Mesenchymal stem cell (in vitro differentiated cells and primary cell): ENCODE measurements around the gene BIN2.
"Not testable (repeated sequence)": the region's sequence is repeated elsewhere in the genome, so short reads cannot be mapped to it uniquely, and the experiment has no call there.

Experiments used
- DNase-seq: peaks from one replicate; pipeline ENCODE4 v3.0.0-alpha.2; 2013
- H2AFZ ChIP-seq: one replicate; pipeline ENCODE4 v1.6.1; 2013; ENCODE audit warnings: low read depth, mild to moderate bottlenecking, control low read depth, inconsistent platforms, low read length, moderate library complexity
- H2AK5ac ChIP-seq: 2 replicates; pipeline ENCODE4 v1.6.1; 2013; ENCODE audit warnings: low read length, moderate library complexity, mild to moderate bottlenecking, inconsistent platforms; ENCODE audit not compliant: severe bottlenecking
- H2BK120ac ChIP-seq: one replicate; pipeline ENCODE4 v1.6.1; 2013; ENCODE audit warnings: low read depth, mild to moderate bottlenecking, inconsistent platforms, low read length, moderate library complexity
- H2BK12ac ChIP-seq, 2 experiments: one replicate each; pipeline ENCODE4 v1.6.1; 2013; ENCODE audit warnings: inconsistent platforms in 2 of 2, low read length in 2 of 2, mild to moderate bottlenecking in 2 of 2, moderate library complexity in 2 of 2, control low read depth in 1 of 2
- H2BK15ac ChIP-seq: one replicate; pipeline ENCODE4 v1.6.1; 2013; ENCODE audit warnings: mild to moderate bottlenecking, low read depth, inconsistent platforms; ENCODE audit not compliant: poor library complexity, severe bottlenecking
- H2BK5ac ChIP-seq: 2 replicates; pipeline ENCODE4 v1.6.1; 2013; ENCODE audit warnings: low read depth, mild to moderate bottlenecking, low read length, control low read depth, inconsistent platforms; ENCODE audit not compliant: poor library complexity, severe bottlenecking
- H3K14ac ChIP-seq, 2 experiments: one replicate each; pipeline ENCODE4 v1.6.1; 2013; ENCODE audit warnings: inconsistent platforms in 2 of 2, low read length in 2 of 2, control low read depth in 1 of 2, mild to moderate bottlenecking in 1 of 2, moderate library complexity in 1 of 2
- H3K18ac ChIP-seq, 2 experiments: one replicate each; pipeline ENCODE4 v1.6.1; 2013; ENCODE audit warnings: inconsistent platforms in 2 of 2, low read length in 2 of 2, control low read depth in 1 of 2, low read depth in 1 of 2, mild to moderate bottlenecking in 1 of 2
- H3K23ac ChIP-seq, 2 experiments: one replicate each; pipeline ENCODE4 v1.6.1; 2013; ENCODE audit warnings: inconsistent platforms in 2 of 2, low read length in 2 of 2, mild to moderate bottlenecking in 2 of 2, moderate library complexity in 2 of 2, control low read depth in 1 of 2
- H3K27ac ChIP-seq: 2 replicates; pipeline ENCODE4 v1.5.1; 2013; ENCODE audit warnings: mild to moderate bottlenecking, moderate library complexity, low read length, control low read depth, inconsistent platforms; ENCODE audit not compliant: poor library complexity, severe bottlenecking
- H3K27me3 ChIP-seq, 2 experiments: 2 replicates each; pipeline versions ENCODE4 v1.6.1 to v1.7.0; 2013; ENCODE audit warnings: low read length in 2 of 2, mild to moderate bottlenecking in 2 of 2, moderate library complexity in 2 of 2, control low read depth in 1 of 2, inconsistent platforms in 1 of 2; ENCODE audit not compliant: control insufficient read depth in 1 of 2, insufficient read depth in 1 of 2
- H3K36me3 ChIP-seq, 2 experiments: 2 replicates each; pipeline versions ENCODE4 v1.6.1 to v1.7.0; 2013; ENCODE audit warnings: low read length in 2 of 2, control low read depth in 1 of 2, inconsistent platforms in 1 of 2, low read depth in 1 of 2, mild to moderate bottlenecking in 1 of 2; ENCODE audit not compliant: insufficient read depth in 2 of 2, control insufficient read depth in 1 of 2
- H3K4ac ChIP-seq, 2 experiments: one replicate each; pipeline ENCODE4 v1.6.1; 2013; ENCODE audit warnings: inconsistent platforms in 2 of 2, low read length in 2 of 2, mild to moderate bottlenecking in 2 of 2, moderate library complexity in 2 of 2, control low read depth in 1 of 2, low read depth in 1 of 2
- H3K4me1 ChIP-seq: 2 replicates; pipeline ENCODE4 v1.6.1; 2013; ENCODE audit warnings: low read depth, low read length, control low read depth; ENCODE audit not compliant: control insufficient read depth, insufficient read depth
- H3K4me2 ChIP-seq: 2 replicates; pipeline ENCODE4 v1.6.1; 2013; ENCODE audit warnings: low read length, mild to moderate bottlenecking, inconsistent platforms; ENCODE audit not compliant: poor library complexity, severe bottlenecking
- H3K4me3 ChIP-seq, 2 experiments: 2 replicates each; pipeline versions ENCODE4 v1.5.1 to v1.7.0; 2013; ENCODE audit warnings: low read length in 2 of 2, mild to moderate bottlenecking in 2 of 2, control low read depth in 1 of 2, low read depth in 1 of 2; ENCODE audit not compliant: insufficient read depth in 1 of 2
- H3K79me1 ChIP-seq: replicated peaks from 2 replicates; pipeline ENCODE4 v1.6.1; 2013; ENCODE audit warnings: mild to moderate bottlenecking, control low read depth, low read length, inconsistent platforms; ENCODE audit not compliant: poor library complexity, severe bottlenecking
- H3K9ac ChIP-seq: 2 replicates; pipeline ENCODE4 v1.7.0; 2013; ENCODE audit warnings: mild to moderate bottlenecking, low read length, moderate library complexity
- H3K9me3 ChIP-seq: 2 replicates; pipeline ENCODE4 v1.7.0; 2013; ENCODE audit warnings: mild to moderate bottlenecking, low read length; ENCODE audit not compliant: control insufficient read depth
- H4K8ac ChIP-seq: one replicate; pipeline ENCODE4 v1.6.1; 2013; ENCODE audit warnings: inconsistent platforms, mild to moderate bottlenecking, low read length, moderate library complexity
- H4K91ac ChIP-seq: one replicate; pipeline ENCODE4 v1.6.1; 2013; ENCODE audit warnings: mild to moderate bottlenecking, low read length, inconsistent platforms
- WGBS: methylation state at CpG from one replicate; pipeline ENCODE4 v1.1.7; 2013; ENCODE audit warnings: mixed read lengths; 5-methylcytosine and 5-hydroxymethylcytosine counted together

Gene BIN2

DNA sequence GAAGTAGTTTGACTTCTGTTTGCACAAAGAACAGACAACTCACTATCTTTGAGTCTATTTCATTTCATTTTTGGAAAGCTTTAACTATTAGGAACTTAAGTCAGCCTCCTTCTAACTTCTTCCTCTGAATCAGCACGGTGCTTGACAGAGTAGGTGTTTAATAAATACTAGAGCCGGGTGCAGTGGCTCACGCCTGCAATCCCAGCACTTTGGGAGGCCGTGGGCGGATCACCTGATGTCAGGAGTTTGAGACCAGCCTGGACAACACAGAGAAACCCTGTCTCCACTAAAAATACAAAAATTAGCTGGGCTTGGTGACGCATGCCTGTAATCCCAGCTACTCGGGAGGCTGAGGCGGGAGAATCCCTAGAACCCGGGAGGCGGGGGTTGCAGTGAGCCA, 23.2 kb downstream of the BIN2 start:
- not testable (repeated sequence) for H2BK120ac ChIP-seq, DNase-seq, H2AK5ac ChIP-seq, H3K4ac ChIP-seq, H3K4me3 ChIP-seq, H2BK12ac ChIP-seq, H4K8ac ChIP-seq, H3K18ac ChIP-seq, H3K14ac ChIP-seq, H3K9ac ChIP-seq, H3K4me1 ChIP-seq, H2BK15ac ChIP-seq, H3K4me2 ChIP-seq, H3K27ac ChIP-seq, H3K79me1 ChIP-seq, H3K27me3 ChIP-seq, H3K36me3 ChIP-seq, H2BK5ac ChIP-seq, H2AFZ ChIP-seq, H4K91ac ChIP-seq, H3K9me3 ChIP-seq, H3K23ac ChIP-seq
- 93% methylated on average over 9 of the region's 10 CpGs for WGBS

DNA sequence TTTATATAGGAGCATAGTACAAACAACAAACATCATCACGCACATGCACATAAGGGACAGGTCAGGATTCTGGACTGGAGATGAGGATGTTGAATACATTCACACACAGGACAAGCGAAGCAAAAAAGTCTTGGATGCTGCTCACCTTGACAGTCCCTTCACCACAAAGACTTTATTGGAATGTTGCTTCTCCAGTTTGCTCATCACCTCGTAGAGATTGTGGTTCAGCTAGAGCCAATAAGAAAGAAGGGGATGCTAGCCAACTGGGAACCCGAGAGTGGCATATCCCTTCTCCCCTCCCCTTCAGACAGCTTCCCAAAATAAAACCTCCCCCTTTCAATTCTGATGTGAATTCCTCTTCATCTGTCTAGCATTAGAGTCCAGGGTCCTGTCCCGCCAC, 28.3 kb downstream of the BIN2 start:
- Histone ChIP-seq H3K79me1 (no peaks in the 10 kb centered on the region), H2AK5ac (no peak overlapping the region), H4K8ac (no peak overlapping the region), H3K9ac (no peak overlapping the region), H2BK120ac (no peak overlapping the region), H3K36me3 (no peaks in the 10 kb centered on the region), H3K9me3 (no peaks in the 10 kb centered on the region), H3K14ac (no peak overlapping the region), H3K4me2 (no peak overlapping the region), H3K27ac (no peak overlapping the region), H3K4me1 (no peaks in the 10 kb centered on the region), H3K4ac (no peak overlapping the region), H4K91ac (no peak overlapping the region), H3K27me3 (no peaks in the 10 kb centered on the region), H2BK15ac (no peak overlapping the region), H2BK12ac (no peak overlapping the region), H3K18ac (no peak overlapping the region), H2BK5ac (no peak overlapping the region), H2AFZ (no peak overlapping the region), H3K23ac (no peak overlapping the region), H3K4me3 (no peak overlapping the region)
- DNase-seq: no peak
- WGBS: 87% methylated on average over 5 of the region's 5 CpGs

- H3K23ac ChIP-seq, DNase-seq, H3K18ac ChIP-seq, H2BK15ac ChIP-seq, H2AK5ac ChIP-seq, H3K4me2 ChIP-seq, H2BK12ac ChIP-seq, H3K4me3 ChIP-seq, H2BK5ac ChIP-seq, H3K4me1 ChIP-seq, H4K91ac ChIP-seq, H3K14ac ChIP-seq, H3K9ac ChIP-seq, H3K27me3 ChIP-seq, H3K36me3 ChIP-seq, H3K9me3 ChIP-seq, H3K4ac ChIP-seq, H2BK120ac ChIP-seq, H2AFZ ChIP-seq, H3K79me1 ChIP-seq, H4K8ac ChIP-seq, H3K27ac ChIP-seq: not testable (repeated sequence)
- WGBS: 88% methylated on average over 8 of the region's 10 CpGs
These were observed 29.9 kb downstream of the BIN2 start for GRCh38 chr12:51294097-51294496.

DNA sequence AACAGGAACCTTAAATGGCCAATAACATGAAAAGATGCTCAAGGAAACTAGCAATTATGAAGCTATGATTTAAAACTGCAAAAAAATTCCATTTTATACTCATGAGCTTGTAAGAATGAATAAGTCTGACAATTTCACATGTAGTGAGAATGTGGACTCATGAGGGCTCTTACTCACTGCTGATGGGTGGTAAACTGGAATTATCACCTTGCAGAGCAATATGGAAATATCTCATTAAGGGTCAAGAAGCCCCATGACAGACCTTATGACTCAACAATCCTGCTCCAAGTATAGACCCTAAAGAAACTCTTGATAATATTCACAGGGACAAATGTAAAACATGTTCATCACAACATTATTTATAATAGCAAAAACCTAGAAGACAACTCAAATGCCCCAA, 30.3 kb downstream of the BIN2 start:
- no peaks in the 10 kb centered on the region for H3K9me3 ChIP-seq
- H3K14ac ChIP-seq: no peak overlapping the region
- H3K23ac ChIP-seq: no peak overlapping the region
- no peak for DNase-seq
- H3K4me1 ChIP-seq: no peaks in the 10 kb centered on the region
- no peak overlapping the region for H3K27ac ChIP-seq
- no peaks in the 10 kb centered on the region for H3K36me3 ChIP-seq
- H2AFZ ChIP-seq: no peak overlapping the region
- H2AK5ac ChIP-seq: no peak overlapping the region
- H3K9ac ChIP-seq: no peak overlapping the region
- no peak overlapping the region for H4K8ac ChIP-seq
- no peaks in the 10 kb centered on the region for H3K79me1 ChIP-seq
- H2BK12ac ChIP-seq: no peak overlapping the region
- H2BK15ac ChIP-seq: no peak overlapping the region
- no peaks in the 10 kb centered on the region for H3K27me3 ChIP-seq
- no peak overlapping the region for H4K91ac ChIP-seq
- no peak overlapping the region for H3K4ac ChIP-seq
- no peak overlapping the region for H3K4me3 ChIP-seq
- H3K18ac ChIP-seq: no peak overlapping the region
- H2BK120ac ChIP-seq: no peak overlapping the region
- no peak overlapping the region for H2BK5ac ChIP-seq
- H3K4me2 ChIP-seq: no peak overlapping the region
